HepG2 (cell line): Measurements from ENCODE around the gene POLR1D. TPM values are rescaled to one million over a fixed set of nuclear protein-coding genes. Genes with fewer than 3 reads are reported as not detected.

Experiments used
- ATAC-seq: fragments of 200-7000 bp; cut with Tn5 transposase; 3 replicates; pipeline ENCODE4 v1.9.1; 2020; ENCODE audit warnings: mild to moderate bottlenecking, moderate library complexity
- BruUV-seq: library from RNA; stranded (reverse); fragments of 400-500 nt; replicated peaks from 2 replicates; lab custom pipeline; 2021; lab: Mats Ljungman, UMichigan
- CTCF ChIA-PET: fragments of 300-600 bp; formaldehyde crosslinking; extraction: SDS; loops from one replicate; lab custom pipeline; 2021; ENCODE audit warnings: low total read pairs, inconsistent platforms, low intra/inter-chr PET ratio; lab: Yijun Ruan, JAX
- POLR2A ChIA-PET: fragments of 350-600 bp; sonication (Branson Sonifier 250); formaldehyde crosslinking; loops from one replicate; lab custom pipeline; 2020; ENCODE audit warnings: antibody characterized with exemption, inconsistent platforms; lab: Yijun Ruan, JAX
- DNase-seq: peaks from one replicate; pipeline ENCODE4 v3.0.0-alpha.2; 2015; ENCODE audit warnings: low spot score
- FAIRE-seq: peaks from 3 replicates; lab custom pipeline; 2011; peaks lifted over from hg19 to GRCh38; lab: Jason Lieb, UNC
- H2AFZ ChIP-seq: one replicate; pipeline ENCODE4 v1.6.1; 2011; ENCODE audit warnings: low read length, inconsistent platforms
- H3K27ac ChIP-seq: fragments of 300-600 bp; 3 replicates; pipeline ENCODE4 v1.8.0; 2011; ENCODE audit warnings: mixed run types, mild to moderate bottlenecking, mixed read lengths, low read length, inconsistent platforms; ENCODE audit not compliant: insufficient read depth; ENCODE audit errors: extremely low read length
- H3K27me3 ChIP-seq, 2 experiments: fragments of 200-600 bp in 1 of 2; 2 replicates in 1 of 2; 3 replicates in 1 of 2; pipeline versions ENCODE4 v1.6.0 to v1.8.0; 2011; ENCODE audit warnings: low read length in 2 of 2, mild to moderate bottlenecking in 2 of 2, moderate library complexity in 2 of 2, inconsistent platforms in 1 of 2; ENCODE audit not compliant: insufficient read depth in 2 of 2, control insufficient read depth in 1 of 2
- H3K36me3 ChIP-seq, 2 experiments: fragments of 200-600 bp in 1 of 2; replicated peaks in 1 of 2; 2 replicates in 1 of 2; 3 replicates in 1 of 2; pipeline versions ENCODE4 v1.5.1 to v1.8.0; 2011; ENCODE audit warnings: low read length in 2 of 2, inconsistent platforms in 1 of 2; ENCODE audit not compliant: insufficient read depth in 2 of 2, control insufficient read depth in 1 of 2
- H3K4me1 ChIP-seq: 2 replicates; pipeline ENCODE4 v1.5.1; 2012; ENCODE audit warnings: low read length, inconsistent platforms; ENCODE audit not compliant: insufficient read depth
- H3K4me2 ChIP-seq: 2 replicates; pipeline ENCODE4 v1.6.0; 2011; ENCODE audit warnings: low read depth, low read length, inconsistent platforms
- H3K4me3 ChIP-seq, 3 experiments: fragments of 200-600 bp in 1 of 3; sonication (generic), shearing (Covaris generic) in 1 of 3; replicated peaks in 1 of 3; 2 replicates each; pipeline ENCODE4 v1.5.1; 2011 to 2016; ENCODE audit warnings: low read length in 3 of 3, inconsistent platforms in 2 of 3, low read depth in 2 of 3, mild to moderate bottlenecking in 2 of 3, control low read depth in 1 of 3, mixed read lengths in 1 of 3; ENCODE audit not compliant: insufficient read depth in 1 of 3
- H3K79me2 ChIP-seq: one replicate; pipeline ENCODE4 v1.6.1; 2011; ENCODE audit warnings: low read length, inconsistent platforms; ENCODE audit not compliant: insufficient read depth
- H3K9ac ChIP-seq: 2 replicates; pipeline ENCODE4 v1.6.0; 2011; ENCODE audit warnings: mild to moderate bottlenecking, low read depth, low read length, inconsistent platforms; ENCODE audit not compliant: insufficient read depth
- H3K9me3 ChIP-seq: 2 replicates; pipeline ENCODE4 v1.5.1; 2012; ENCODE audit warnings: mild to moderate bottlenecking, low read length
- H4K20me1 ChIP-seq: 2 replicates; pipeline ENCODE4 v1.6.0; 2011; ENCODE audit warnings: inconsistent platforms, mild to moderate bottlenecking, low read length, moderate library complexity; ENCODE audit not compliant: insufficient read depth
- CEBPB ChIP-seq: IDR thresholded peaks from 2 replicates; pipeline ENCODE4 v1.6.1; 2011; ENCODE audit warnings: low read depth, low read length, improper control_type of control experiment, borderline replicate concordance
- EED ChIP-seq: sonication (generic); formaldehyde crosslinking; IDR thresholded peaks from 2 replicates; pipeline ENCODE4 v1.5.0; 2020; ENCODE audit warnings: mild to moderate bottlenecking, missing genetic modification reagents
- ELF3 ChIP-seq: IDR thresholded peaks from 2 replicates; pipeline ENCODE4 v1.6.1; 2016; ENCODE audit warnings: missing genetic modification reagents, missing compliant biosample characterization
- FOSL2 ChIP-seq: sonication (generic); formaldehyde crosslinking; IDR thresholded peaks from 2 replicates; pipeline ENCODE4 v1.4.0; 2020; ENCODE audit warnings: missing genetic modification reagents
- JUND ChIP-seq: sonication (generic); formaldehyde crosslinking; IDR thresholded peaks from 2 replicates; pipeline ENCODE4 v1.8.0; 2022; ENCODE audit warnings: mild to moderate bottlenecking, missing genetic modification reagents
- RBM22 ChIP-seq: fragments of 200-400 bp; formaldehyde crosslinking; optimal IDR thresholded peaks from 2 replicates; pipeline ENCODE3; 2017; ENCODE audit warnings: mild to moderate bottlenecking, low read length, moderate library complexity
- TBP ChIP-seq: sonication (generic); formaldehyde crosslinking; IDR thresholded peaks from 2 replicates; pipeline ENCODE4 v1.5.0; 2020; ENCODE audit warnings: missing genetic modification reagents
- ZFP1 ChIP-seq: IDR thresholded peaks from 2 replicates; pipeline ENCODE4 v1.6.1; 2016
- ZNF619 ChIP-seq: sonication (generic); formaldehyde crosslinking; IDR thresholded peaks from 2 replicates; pipeline ENCODE4 v1.4.0; 2020; ENCODE audit warnings: mild to moderate bottlenecking, missing genetic modification reagents
- ZNF672 ChIP-seq: sonication (generic); formaldehyde crosslinking; IDR thresholded peaks from 2 replicates; pipeline ENCODE4 v1.8.1; 2022; ENCODE audit warnings: missing genetic modification reagents
- WGBS: methylation state at CpG from one replicate; pipeline ENCODE4 v1.1.6; 2017; ENCODE audit warnings: low lambda C conversion rate; 5-methylcytosine and 5-hydroxymethylcytosine counted together
- in situ Hi-C: cut with HindIII; loops from 2 replicates; pipeline ENCODE4 v1.10.0; 2017; ENCODE audit warnings: low pct_unique_long_range_greater_than_20kb; ENCODE audit not compliant: extremely low pct_ligation_motif_present
- intact Hi-C: fragments of 100-400 bp; cut with micrococcal nuclease; formaldehyde crosslinking; loops from one replicate; pipeline ENCODE4 v1.10.0; 2022; ENCODE audit not compliant: unreplicated experiment
- polyA plus RNA-seq, 8 experiments: library from polyadenylated mRNA; depleted of rRNA in 3 of 8; stranded (reverse) in 7 of 8; unstranded in 1 of 8; fragments of >200 nt; fragmentation: Illumina TruSeq in 4 of 8; extraction: Trizol in 4 of 8; gene quantifications; 2 replicates each; pipeline versions ENCODE4 v1.2.1 to v1.2.3, GENCODE V29; 2011 to 2016; ENCODE audit warnings: low read depth in 4 of 8, missing spikeins in 1 of 8, mixed read lengths in 1 of 8; ENCODE audit not compliant: insufficient read depth in 1 of 8
- total RNA-seq, 5 experiments: library from RNA; depleted of rRNA; stranded (reverse); fragments of >200 nt; fragmentation: Illumina TruSeq; extraction: Trizol; gene quantifications; 2 replicates each; pipeline ENCODE4 v1.2.3, GENCODE V29; 2016; ENCODE audit warnings: low read depth in 1 of 5
- TF ChIP-seq, protein P1 (sequence below): sonication (generic); formaldehyde crosslinking; IDR thresholded peaks from 2 replicates; pipeline ENCODE4 v1.4.0; 2020; ENCODE audit warnings: missing genetic modification reagents
- TF ChIP-seq, protein P2 (sequence below): sonication (generic); formaldehyde crosslinking; IDR thresholded peaks from 2 replicates; pipeline ENCODE4 v1.5.1; 2020; ENCODE audit warnings: mild to moderate bottlenecking, missing genetic modification reagents, borderline replicate concordance
- TF ChIP-seq, protein P3 (sequence below): IDR thresholded peaks from 2 replicates; pipeline ENCODE4 v1.6.1; 2016; ENCODE audit warnings: mild to moderate bottlenecking

The POLR1D gene
- total and polyA plus RNA-seq, 2 of the 13 experiments (the other 11 are each of a cell fraction or from before 2014, with no cell fraction given) = 183 to 490 TPM

DNA sequence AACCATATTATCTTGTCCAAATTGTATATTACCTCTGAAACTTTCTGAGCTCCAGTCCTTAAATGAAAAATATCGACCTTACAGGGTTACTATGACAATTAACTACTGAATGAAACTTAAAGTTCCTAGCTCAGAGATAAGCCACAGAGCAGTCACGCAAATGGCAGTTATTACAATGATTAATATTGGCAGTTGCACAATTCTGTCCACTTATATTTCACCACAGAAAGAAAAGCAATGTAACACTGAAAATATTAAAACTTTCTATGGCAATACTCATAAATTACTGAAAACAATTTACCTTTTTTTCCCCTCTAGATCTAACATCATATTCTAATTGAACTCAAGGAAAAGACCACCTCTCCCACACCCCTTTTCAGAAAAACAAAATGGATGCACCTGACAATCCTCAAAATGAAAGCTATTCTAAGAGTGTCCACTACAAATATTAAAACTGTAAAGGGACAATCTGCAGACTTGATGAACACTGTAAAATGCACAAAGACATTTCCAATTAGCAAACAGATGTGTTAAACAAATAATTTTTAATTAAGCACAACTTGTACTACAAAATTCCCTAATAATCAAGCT, 16.0 kb upstream of the POLR1D start:
- CTCF ChIA-PET = no interaction called here

DNA sequence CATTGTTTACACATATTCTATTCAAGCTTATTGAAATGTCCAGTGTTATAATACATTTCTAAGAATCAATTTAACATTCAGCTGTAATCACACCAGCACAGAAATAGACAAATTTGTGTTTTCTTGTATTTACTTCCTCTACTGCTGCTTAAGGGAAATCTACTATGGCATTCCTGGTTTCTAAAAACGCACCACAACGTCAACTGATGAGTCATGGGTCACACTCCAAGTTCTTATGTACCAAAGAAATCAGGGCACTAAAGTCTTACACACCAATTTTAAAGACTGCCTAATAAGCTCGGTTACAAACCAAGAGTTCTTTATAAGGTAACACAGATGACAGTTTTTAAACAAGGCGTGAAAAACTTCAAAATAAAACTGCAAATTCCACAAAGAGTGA, 14.6 kb upstream of the POLR1D start:
- peak overlapping the region; percentile 31; the same call in 1 of the 2 replicates for H3K4me2 ChIP-seq
- ChIA-PET CTCF (no interaction called here), POLR2A (interaction anchor here (1.2 kb wide), 1 partner anchor 13 kb away, joined by 7 read pairs; the partner anchor contains the start of gene LNX2)
- peak; percentile 50 for DNase-seq
- H3K9me3 ChIP-seq = no peaks in the 10 kb centered on the region
- H3K36me3 ChIP-seq = no peaks in the 10 kb centered on the region; a peak in 1 of 5 replicates
- H3K9ac ChIP-seq = no peak overlapping the region
- ATAC-seq = peak; percentile 32; the same call in 1 of the 3 replicates
- BruUV-seq = no TSS peak
- 39% methylated on average over 4 of the region's 4 CpGs for WGBS
- H3K79me2 ChIP-seq = peaks cover 91% of the 10 kb centered on the region
- intact Hi-C loops (no loop called here), in situ Hi-C loops (no loop called here)
- H3K27ac ChIP-seq = peak overlapping the region; percentile 11
- no peaks in the 10 kb centered on the region; the same call in none of the 2 replicates for H4K20me1 ChIP-seq
- H3K4me1 ChIP-seq = peaks cover 45% of the 10 kb centered on the region
- H3K4me3 ChIP-seq = no peak overlapping the region
- no peak overlapping the region for H2AFZ ChIP-seq
- no peak for FAIRE-seq
- no peaks in the 10 kb centered on the region for H3K27me3 ChIP-seq
- TF ChIP-seq, protein P1, sequence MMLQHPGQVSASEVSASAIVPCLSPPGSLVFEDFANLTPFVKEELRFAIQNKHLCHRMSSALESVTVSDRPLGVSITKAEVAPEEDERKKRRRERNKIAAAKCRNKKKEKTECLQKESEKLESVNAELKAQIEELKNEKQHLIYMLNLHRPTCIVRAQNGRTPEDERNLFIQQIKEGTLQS (CRISPR knock-in tag) = peak; percentile 14; the same call in 1 of the 2 replicates
- TF ChIP-seq ZNF672 (CRISPR knock-in tag) (no peak), FOSL2 (CRISPR knock-in tag) (peak; percentile 87), ELF3 (CRISPR knock-in tag) (peak; percentile 69), JUND (0 out of 2 replicates have a peak, but pooled peaks have one; percentile 35), RBM22 (no peak), ZNF619 (no peak)
- TF ChIP-seq, protein P2, sequence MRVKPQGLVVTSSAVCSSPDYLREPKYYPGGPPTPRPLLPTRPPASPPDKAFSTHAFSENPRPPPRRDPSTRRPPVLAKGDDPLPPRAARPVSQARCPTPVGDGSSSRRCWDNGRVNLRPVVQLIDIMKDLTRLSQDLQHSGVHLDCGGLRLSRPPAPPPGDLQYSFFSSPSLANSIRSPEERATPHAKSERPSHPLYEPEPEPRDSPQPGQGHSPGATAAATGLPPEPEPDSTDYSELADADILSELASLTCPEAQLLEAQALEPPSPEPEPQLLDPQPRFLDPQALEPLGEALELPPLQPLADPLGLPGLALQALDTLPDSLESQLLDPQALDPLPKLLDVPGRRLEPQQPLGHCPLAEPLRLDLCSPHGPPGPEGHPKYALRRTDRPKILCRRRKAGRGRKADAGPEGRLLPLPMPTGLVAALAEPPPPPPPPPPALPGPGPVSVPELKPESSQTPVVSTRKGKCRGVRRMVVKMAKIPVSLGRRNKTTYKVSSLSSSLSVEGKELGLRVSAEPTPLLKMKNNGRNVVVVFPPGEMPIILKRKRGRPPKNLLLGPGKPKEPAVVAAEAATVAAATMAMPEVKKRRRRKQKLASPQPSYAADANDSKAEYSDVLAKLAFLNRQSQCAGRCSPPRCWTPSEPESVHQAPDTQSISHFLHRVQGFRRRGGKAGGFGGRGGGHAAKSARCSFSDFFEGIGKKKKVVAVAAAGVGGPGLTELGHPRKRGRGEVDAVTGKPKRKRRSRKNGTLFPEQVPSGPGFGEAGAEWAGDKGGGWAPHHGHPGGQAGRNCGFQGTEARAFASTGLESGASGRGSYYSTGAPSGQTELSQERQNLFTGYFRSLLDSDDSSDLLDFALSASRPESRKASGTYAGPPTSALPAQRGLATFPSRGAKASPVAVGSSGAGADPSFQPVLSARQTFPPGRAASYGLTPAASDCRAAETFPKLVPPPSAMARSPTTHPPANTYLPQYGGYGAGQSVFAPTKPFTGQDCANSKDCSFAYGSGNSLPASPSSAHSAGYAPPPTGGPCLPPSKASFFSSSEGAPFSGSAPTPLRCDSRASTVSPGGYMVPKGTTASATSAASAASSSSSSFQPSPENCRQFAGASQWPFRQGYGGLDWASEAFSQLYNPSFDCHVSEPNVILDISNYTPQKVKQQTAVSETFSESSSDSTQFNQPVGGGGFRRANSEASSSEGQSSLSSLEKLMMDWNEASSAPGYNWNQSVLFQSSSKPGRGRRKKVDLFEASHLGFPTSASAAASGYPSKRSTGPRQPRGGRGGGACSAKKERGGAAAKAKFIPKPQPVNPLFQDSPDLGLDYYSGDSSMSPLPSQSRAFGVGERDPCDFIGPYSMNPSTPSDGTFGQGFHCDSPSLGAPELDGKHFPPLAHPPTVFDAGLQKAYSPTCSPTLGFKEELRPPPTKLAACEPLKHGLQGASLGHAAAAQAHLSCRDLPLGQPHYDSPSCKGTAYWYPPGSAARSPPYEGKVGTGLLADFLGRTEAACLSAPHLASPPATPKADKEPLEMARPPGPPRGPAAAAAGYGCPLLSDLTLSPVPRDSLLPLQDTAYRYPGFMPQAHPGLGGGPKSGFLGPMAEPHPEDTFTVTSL (CRISPR knock-in tag) = peak; percentile 47; the same call in 1 of the 2 replicates
- TF ChIP-seq, protein P3, sequence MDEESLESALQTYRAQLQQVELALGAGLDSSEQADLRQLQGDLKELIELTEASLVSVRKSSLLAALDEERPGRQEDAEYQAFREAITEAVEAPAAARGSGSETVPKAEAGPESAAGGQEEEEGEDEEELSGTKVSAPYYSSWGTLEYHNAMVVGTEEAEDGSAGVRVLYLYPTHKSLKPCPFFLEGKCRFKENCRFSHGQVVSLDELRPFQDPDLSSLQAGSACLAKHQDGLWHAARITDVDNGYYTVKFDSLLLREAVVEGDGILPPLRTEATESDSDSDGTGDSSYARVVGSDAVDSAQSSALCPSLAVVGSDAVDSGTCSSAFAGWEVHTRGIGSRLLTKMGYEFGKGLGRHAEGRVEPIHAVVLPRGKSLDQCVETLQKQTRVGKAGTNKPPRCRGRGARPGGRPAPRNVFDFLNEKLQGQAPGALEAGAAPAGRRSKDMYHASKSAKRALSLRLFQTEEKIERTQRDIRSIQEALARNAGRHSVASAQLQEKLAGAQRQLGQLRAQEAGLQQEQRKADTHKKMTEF (CRISPR knock-in tag) = no peak

More for the DNA sequence above, 16.0 kb upstream of the POLR1D start:
- Histone ChIP-seq H3K27ac (no peak overlapping the region), H3K4me2 (no peak overlapping the region), H4K20me1 (peaks cover 4% of the 10 kb centered on the region), H3K36me3 (no peaks in the 10 kb centered on the region; a peak in 1 of 5 replicates), H3K9me3 (no peaks in the 10 kb centered on the region), H3K9ac (no peak overlapping the region), H3K4me3 (no peak overlapping the region), H3K79me2 (peaks cover 90% of the 10 kb centered on the region), H2AFZ (no peak overlapping the region), H3K27me3 (no peaks in the 10 kb centered on the region), H3K4me1 (peaks cover 49% of the 10 kb centered on the region)
- DNase-seq (no peak), ATAC-seq (no peak), FAIRE-seq (no peak)
- no TSS peak for BruUV-seq
- in situ Hi-C loops = no loop called here
- TF ChIP-seq EED (CRISPR knock-in tag) = no peak
- no peak for TF ChIP-seq TBP (CRISPR knock-in tag)
- no peak for TF ChIP-seq ZFP1 (CRISPR knock-in tag)
- peak; percentile 11; the same call in 1 of the 2 replicates for TF ChIP-seq CEBPB
- WGBS = 96% methylated on average over 2 of the region's 2 CpGs
- POLR2A ChIA-PET = interaction anchor here (1.4 kb wide), 1 partner anchor 14 kb away, joined by 6 read pairs; the partner anchor contains the start of gene LNX2
- intact Hi-C loops = no loop called here
